HUES48 (cell line): Measurements from ENCODE around the gene EFHC2.

Experiments
- H3K27ac ChIP-seq: one replicate; pipeline ENCODE4 v1.7.0; 2013; ENCODE audit warnings: low read depth, low read length, inconsistent platforms
- H3K27me3 ChIP-seq: 2 replicates; pipeline ENCODE4 v1.6.1; 2013; ENCODE audit warnings: mild to moderate bottlenecking, low read length; ENCODE audit not compliant: control insufficient read depth, insufficient read depth
- H3K36me3 ChIP-seq: 2 replicates; pipeline ENCODE4 v1.6.1; 2013; ENCODE audit warnings: low read length; ENCODE audit not compliant: control insufficient read depth, insufficient read depth
- H3K4me1 ChIP-seq: 2 replicates; pipeline ENCODE4 v1.6.1; 2013; ENCODE audit warnings: mild to moderate bottlenecking, low read length; ENCODE audit not compliant: control insufficient read depth, insufficient read depth
- H3K4me3 ChIP-seq: 2 replicates; pipeline ENCODE4 v1.5.1; 2013; ENCODE audit warnings: mild to moderate bottlenecking, low read depth, low read length
- H3K9ac ChIP-seq: 2 replicates; pipeline ENCODE4 v1.6.1; 2013; ENCODE audit warnings: mild to moderate bottlenecking, low read depth, low read length, moderate library complexity
- H3K9me3 ChIP-seq: 2 replicates; pipeline ENCODE4 v1.6.1; 2013; ENCODE audit warnings: low read length; ENCODE audit not compliant: control insufficient read depth, insufficient read depth

EFHC2 gene

DNA sequence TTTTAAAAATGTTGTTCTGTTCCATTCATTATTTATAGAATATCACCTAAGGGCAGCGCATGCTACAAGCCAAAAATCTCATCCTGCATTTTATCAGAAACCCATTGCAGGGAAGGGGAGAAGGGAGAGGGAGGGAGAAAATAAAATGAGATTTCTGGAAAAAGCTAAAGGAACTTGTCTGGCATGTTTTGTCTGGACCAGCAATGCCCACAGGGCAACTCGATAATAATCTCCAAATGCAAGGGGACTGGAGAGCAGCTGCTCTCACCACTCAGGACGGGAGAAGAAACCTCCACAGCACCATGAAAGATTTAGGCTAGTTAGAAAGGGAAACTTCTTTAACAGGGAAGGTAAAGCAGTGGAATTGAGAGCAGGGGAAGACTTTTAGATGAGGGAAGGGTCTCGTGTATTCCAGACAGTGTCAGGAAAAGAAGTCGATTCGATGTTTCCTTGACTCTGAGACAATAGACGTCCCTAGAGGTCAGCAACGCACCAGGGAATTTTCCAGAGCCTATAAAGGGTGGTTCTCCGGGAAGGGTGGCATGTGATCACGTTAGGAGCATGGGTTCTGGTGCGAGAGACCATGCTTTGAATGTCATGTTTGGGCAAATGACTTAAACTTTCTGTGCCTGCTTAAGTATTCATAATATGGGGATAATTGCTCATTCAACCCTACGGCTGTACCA lies 238.1 kb downstream of the EFHC2 start:
- H3K9ac ChIP-seq, result no peak overlapping the region
- H3K4me3 ChIP-seq, result no peak overlapping the region
- H3K4me1 ChIP-seq, result no peaks in the 10 kb centered on the region
- H3K27me3 ChIP-seq, result no peaks in the 10 kb centered on the region
- peaks cover 9% of the 10 kb centered on the region for H3K9me3 ChIP-seq
- no peak overlapping the region for H3K27ac ChIP-seq
- no peaks in the 10 kb centered on the region for H3K36me3 ChIP-seq

DNA sequence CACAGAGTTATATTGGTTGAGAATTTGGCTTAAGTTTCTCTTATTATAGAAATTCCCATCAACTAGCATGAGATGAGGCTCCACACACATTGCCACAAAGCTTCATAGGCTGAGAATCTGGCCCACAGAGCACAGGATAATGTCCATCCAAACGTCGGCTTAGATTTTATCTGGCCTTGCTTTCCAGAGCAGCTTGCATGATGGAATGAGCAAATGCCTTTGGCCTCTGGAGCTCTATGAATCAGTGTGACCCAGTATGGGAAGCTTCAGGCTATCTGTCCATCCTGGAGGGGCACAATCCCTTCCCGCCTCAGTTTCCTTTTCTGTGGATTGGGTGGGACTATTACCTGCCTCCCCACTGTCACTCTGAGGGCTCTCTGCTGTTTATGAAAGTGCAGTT lies 238.8 kb downstream of the EFHC2 start:
- no peaks in the 10 kb centered on the region for H3K4me1 ChIP-seq
- peaks cover 9% of the 10 kb centered on the region for H3K9me3 ChIP-seq
- H3K27ac ChIP-seq, result no peak overlapping the region
- H3K36me3 ChIP-seq, result no peaks in the 10 kb centered on the region
- H3K27me3 ChIP-seq, result no peaks in the 10 kb centered on the region
- no peak overlapping the region for H3K9ac ChIP-seq
- no peak overlapping the region for H3K4me3 ChIP-seq

DNA sequence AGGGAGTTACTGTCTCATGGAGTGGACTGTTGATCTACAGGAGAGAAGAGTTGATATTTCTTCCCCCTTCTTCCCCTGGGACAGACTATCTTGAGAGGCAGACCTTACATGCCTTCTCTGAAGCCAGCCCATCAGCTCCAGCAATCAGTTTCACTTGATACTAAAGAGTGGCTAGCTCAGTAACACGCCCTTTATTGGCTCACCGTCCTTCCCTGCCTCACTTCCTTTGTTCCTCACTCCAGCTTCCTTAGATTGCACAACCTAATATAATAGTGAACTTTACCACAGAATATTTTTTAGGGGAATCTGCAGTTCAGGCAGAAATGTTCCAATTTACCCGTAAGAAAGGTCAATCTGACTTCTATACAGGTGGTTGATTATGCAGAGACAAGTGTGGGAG lies 242.2 kb downstream of the EFHC2 start:
- Histone ChIP-seq H3K4me3 (no peak overlapping the region), H3K9me3 (0 out of 2 replicates have a peak, but pooled peaks cover 3% of the 10 kb centered on the region), H3K9ac (no peak overlapping the region), H3K36me3 (no peaks in the 10 kb centered on the region), H3K27ac (no peak overlapping the region), H3K4me1 (no peaks in the 10 kb centered on the region), H3K27me3 (no peaks in the 10 kb centered on the region)

DNA sequence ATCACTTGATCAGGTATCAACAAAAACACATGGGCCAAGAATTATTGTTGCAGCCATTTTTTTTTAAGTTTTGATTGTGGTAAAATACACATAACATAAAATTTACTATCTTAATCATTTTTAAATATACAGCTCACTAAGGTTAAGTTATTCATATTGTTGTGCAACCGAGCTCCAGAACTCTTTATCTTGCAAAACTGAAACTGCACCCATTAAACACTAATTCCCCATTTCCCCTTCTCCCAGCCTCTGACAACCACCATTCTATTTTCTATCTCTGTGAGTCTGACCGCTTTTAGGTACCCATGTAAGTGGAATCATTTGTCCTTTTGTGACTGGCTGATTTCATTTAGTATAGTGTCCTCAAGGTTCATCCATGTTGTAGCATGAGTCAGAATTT lies 244.1 kb downstream of the EFHC2 start:
- H3K9me3 ChIP-seq, result 0 out of 2 replicates have a peak, but pooled peaks cover 3% of the 10 kb centered on the region
- H3K4me3 ChIP-seq, result no peak overlapping the region
- no peak overlapping the region for H3K9ac ChIP-seq

More for the DNA sequence above, 244.1 kb downstream of the EFHC2 start:
- Histone ChIP-seq H3K36me3 (no peaks in the 10 kb centered on the region), H3K27ac (no peak overlapping the region), H3K4me1 (no peaks in the 10 kb centered on the region), H3K27me3 (no peaks in the 10 kb centered on the region)
